AG04450 (cell line): Measurements from ENCODE around the gene CCR5AS.

ENCODE experiments used
- CTCF ChIA-PET: fragments of 300-600, 350-600 bp; formaldehyde crosslinking; extraction: SDS; loops from one replicate; lab custom pipeline; 2022; ENCODE audit warnings: antibody characterized with exemption, inconsistent platforms; lab: Charles Lee
- POLR2A ChIA-PET: fragments of 350-600 bp; formaldehyde crosslinking; extraction: SDS; loops from one replicate; lab custom pipeline; 2021; ENCODE audit warnings: antibody characterized with exemption, inconsistent platforms; lab: Yijun Ruan, JAX
- DNase-seq: peaks from one replicate; pipeline ENCODE4 v3.0.0-alpha.2; 2011; ENCODE audit warnings: low read depth, low spot score
- H3K27ac ChIP-seq: one replicate; pipeline ENCODE4 v1.5.1; 2012; ENCODE audit warnings: low read depth, low read length, control low read depth
- H3K27me3 ChIP-seq: one replicate; pipeline ENCODE4 v1.6.0; 2012; ENCODE audit warnings: low read length; ENCODE audit not compliant: control insufficient read depth, insufficient read depth
- H3K4me3 ChIP-seq: 2 replicates; pipeline ENCODE4 v1.5.1; 2011; ENCODE audit warnings: mild to moderate bottlenecking, low read depth, low read length, control low read depth
- H3K9me3 ChIP-seq: 2 replicates; pipeline ENCODE4 v1.5.1; 2012; ENCODE audit warnings: low read length; ENCODE audit not compliant: control insufficient read depth, insufficient read depth
- TF ChIP-seq, protein P1 (sequence below): IDR thresholded peaks from 2 replicates; pipeline ENCODE4 v1.5.1; 2011; ENCODE audit warnings: low read depth, low read length, control low read depth, inconsistent platforms

The CCR5AS gene

GRCh38 chr3:46406788-46407611 lies at the start of gene CCR5AS, which contains the start of gene CCRL2:
TSS of gene CCR5AS (minus strand) at chr3:46407066.
TSS of gene CCRL2 (plus strand) at chr3:46407259. CDS start at chr3:46408080, 821 bp downstream.
- Histone ChIP-seq H3K27me3 (no peaks in the 10 kb centered on the region), H3K9me3 (no peaks in the 10 kb centered on the region), H3K27ac (no peak within 1 kb of the TSS), H3K4me3 (no peak within 1 kb of the TSS)
- CTCF ChIA-PET, result interaction anchor here (0.7 kb wide), 1 partner anchor 29 kb away, joined by 3 read pairs; no protein-coding TSS in a partner anchor
- POLR2A ChIA-PET, result no interaction called here
- TF ChIP-seq, protein P1, sequence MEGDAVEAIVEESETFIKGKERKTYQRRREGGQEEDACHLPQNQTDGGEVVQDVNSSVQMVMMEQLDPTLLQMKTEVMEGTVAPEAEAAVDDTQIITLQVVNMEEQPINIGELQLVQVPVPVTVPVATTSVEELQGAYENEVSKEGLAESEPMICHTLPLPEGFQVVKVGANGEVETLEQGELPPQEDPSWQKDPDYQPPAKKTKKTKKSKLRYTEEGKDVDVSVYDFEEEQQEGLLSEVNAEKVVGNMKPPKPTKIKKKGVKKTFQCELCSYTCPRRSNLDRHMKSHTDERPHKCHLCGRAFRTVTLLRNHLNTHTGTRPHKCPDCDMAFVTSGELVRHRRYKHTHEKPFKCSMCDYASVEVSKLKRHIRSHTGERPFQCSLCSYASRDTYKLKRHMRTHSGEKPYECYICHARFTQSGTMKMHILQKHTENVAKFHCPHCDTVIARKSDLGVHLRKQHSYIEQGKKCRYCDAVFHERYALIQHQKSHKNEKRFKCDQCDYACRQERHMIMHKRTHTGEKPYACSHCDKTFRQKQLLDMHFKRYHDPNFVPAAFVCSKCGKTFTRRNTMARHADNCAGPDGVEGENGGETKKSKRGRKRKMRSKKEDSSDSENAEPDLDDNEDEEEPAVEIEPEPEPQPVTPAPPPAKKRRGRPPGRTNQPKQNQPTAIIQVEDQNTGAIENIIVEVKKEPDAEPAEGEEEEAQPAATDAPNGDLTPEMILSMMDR, result no peak
- DNase-seq, result no peak

GRCh38 chr3:46456118-46456517 lies 49.3 kb upstream of the CCR5AS start:
- no peak overlapping the region for H3K4me3 ChIP-seq
- H3K9me3 ChIP-seq, result no peaks in the 10 kb centered on the region
- POLR2A ChIA-PET, result no interaction called here
- TF ChIP-seq, protein P1, result no peak
- CTCF ChIA-PET, result no interaction called here
- H3K27ac ChIP-seq, result no peak overlapping the region
- DNase-seq, result no peak
- H3K27me3 ChIP-seq, result peaks cover 16% of the 10 kb centered on the region

DNA sequence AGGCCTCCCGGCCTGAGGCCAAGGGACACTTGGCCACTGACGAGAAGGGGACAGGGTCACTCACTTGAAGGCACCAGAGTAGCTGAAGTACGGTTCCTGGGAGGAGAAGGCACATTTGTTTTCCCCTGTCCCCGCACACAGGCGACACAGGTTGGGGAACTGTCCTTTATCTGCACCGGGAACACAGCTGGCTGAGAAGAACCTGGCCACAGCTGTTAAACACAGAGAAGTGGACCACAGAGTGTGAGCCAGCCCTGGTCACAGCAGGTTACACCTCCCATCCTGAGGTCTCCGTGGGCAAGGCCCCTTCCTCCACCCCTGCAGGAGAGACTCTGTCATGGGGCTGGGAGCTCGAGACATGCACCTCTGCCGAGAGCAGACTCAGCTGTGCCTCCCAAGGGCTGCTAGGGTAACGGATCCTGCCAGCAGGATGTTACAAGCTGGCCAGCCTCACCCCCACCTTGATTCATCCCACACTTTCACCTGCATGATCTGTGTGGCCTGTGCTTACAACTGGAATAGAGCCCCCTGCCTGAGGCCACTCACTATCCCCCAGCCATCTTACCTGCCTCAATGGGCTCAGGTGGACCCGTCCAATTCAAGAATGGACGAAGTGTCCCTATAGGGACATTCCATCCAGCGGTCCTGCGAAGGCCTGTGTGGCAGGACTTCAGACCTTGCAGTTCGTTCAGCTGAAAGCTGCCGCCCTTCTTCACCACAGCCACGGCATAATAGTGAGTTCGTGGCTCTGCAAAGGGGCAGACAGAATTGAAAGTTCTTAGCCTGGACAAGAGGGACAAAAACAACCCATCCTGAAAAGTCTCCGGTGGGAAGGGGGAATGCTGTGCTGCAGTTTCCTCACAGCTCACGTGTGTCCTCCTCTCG lies 48.6 kb upstream of the CCR5AS start:
- DNase-seq, result no peak
- CTCF ChIA-PET, result no interaction called here
- H3K9me3 ChIP-seq, result no peaks in the 10 kb centered on the region
- POLR2A ChIA-PET, result no interaction called here
- H3K27me3 ChIP-seq, result peaks cover 20% of the 10 kb centered on the region
- no peak overlapping the region for H3K4me3 ChIP-seq
- no peak overlapping the region for H3K27ac ChIP-seq
- TF ChIP-seq, protein P1, result no peak

GRCh38 chr3:46454606-46455005 lies 47.7 kb upstream of the CCR5AS start:
- no peak for DNase-seq
- no peak overlapping the region for H3K27ac ChIP-seq
- CTCF ChIA-PET, result interaction anchor here (2.7 kb wide), 1 partner anchor 34 kb away, joined by 10 read pairs; no protein-coding TSS in a partner anchor
- POLR2A ChIA-PET, result no interaction called here
- H3K4me3 ChIP-seq, result no peak overlapping the region
- TF ChIP-seq, protein P1, result no peak
- peaks cover 19% of the 10 kb centered on the region for H3K27me3 ChIP-seq
- H3K9me3 ChIP-seq, result no peaks in the 10 kb centered on the region
